AG04450 (cell line): ENCODE measurements around the gene UBE2R2. TPM values are rescaled to one million over a fixed set of nuclear protein-coding genes. Genes with fewer than 3 reads are reported as not detected.
"Not testable (repeated sequence)": the region's sequence is repeated elsewhere in the genome, so short reads cannot be mapped to it uniquely, and the experiment has no call there.

Experiments
- CTCF ChIA-PET: fragments of 300-600, 350-600 bp; formaldehyde crosslinking; extraction: SDS; loops from one replicate; lab custom pipeline; 2022; ENCODE audit warnings: antibody characterized with exemption, inconsistent platforms; lab: Charles Lee
- POLR2A ChIA-PET: fragments of 350-600 bp; formaldehyde crosslinking; extraction: SDS; loops from one replicate; lab custom pipeline; 2021; ENCODE audit warnings: antibody characterized with exemption, inconsistent platforms; lab: Yijun Ruan, JAX
- DNase-seq: peaks from one replicate; pipeline ENCODE4 v3.0.0-alpha.2; 2011; ENCODE audit warnings: low read depth, low spot score
- H3K27ac ChIP-seq: one replicate; pipeline ENCODE4 v1.5.1; 2012; ENCODE audit warnings: low read depth, low read length, control low read depth
- H3K27me3 ChIP-seq: one replicate; pipeline ENCODE4 v1.6.0; 2012; ENCODE audit warnings: low read length; ENCODE audit not compliant: control insufficient read depth, insufficient read depth
- H3K4me3 ChIP-seq: 2 replicates; pipeline ENCODE4 v1.5.1; 2011; ENCODE audit warnings: mild to moderate bottlenecking, low read depth, low read length, control low read depth
- H3K9me3 ChIP-seq: 2 replicates; pipeline ENCODE4 v1.5.1; 2012; ENCODE audit warnings: low read length; ENCODE audit not compliant: control insufficient read depth, insufficient read depth
- polyA minus RNA-seq: library from RNA; depleted of rRNA, polyadenylated mRNA; stranded (reverse); fragments of >200 nt; gene quantifications from 2 replicates; pipeline ENCODE4 v1.2.3, GENCODE V29; 2011; rRNA and poly(A)+ RNA removed
- polyA plus RNA-seq: library from polyadenylated mRNA; depleted of rRNA; stranded (reverse); fragments of >200 nt; gene quantifications from 2 replicates; pipeline ENCODE4 v1.2.3, GENCODE V29; 2011; rRNA removed
- TF ChIP-seq, protein P1 (sequence below): IDR thresholded peaks from 2 replicates; pipeline ENCODE4 v1.5.1; 2011; ENCODE audit warnings: low read depth, low read length, control low read depth, inconsistent platforms

Gene UBE2R2, protein sequence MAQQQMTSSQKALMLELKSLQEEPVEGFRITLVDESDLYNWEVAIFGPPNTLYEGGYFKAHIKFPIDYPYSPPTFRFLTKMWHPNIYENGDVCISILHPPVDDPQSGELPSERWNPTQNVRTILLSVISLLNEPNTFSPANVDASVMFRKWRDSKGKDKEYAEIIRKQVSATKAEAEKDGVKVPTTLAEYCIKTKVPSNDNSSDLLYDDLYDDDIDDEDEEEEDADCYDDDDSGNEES
- polyA plus RNA-seq (38.8 and 42.2 TPM in 2 replicates), polyA minus RNA-seq (35.6 and 46.1 TPM in 2 replicates)

DNA sequence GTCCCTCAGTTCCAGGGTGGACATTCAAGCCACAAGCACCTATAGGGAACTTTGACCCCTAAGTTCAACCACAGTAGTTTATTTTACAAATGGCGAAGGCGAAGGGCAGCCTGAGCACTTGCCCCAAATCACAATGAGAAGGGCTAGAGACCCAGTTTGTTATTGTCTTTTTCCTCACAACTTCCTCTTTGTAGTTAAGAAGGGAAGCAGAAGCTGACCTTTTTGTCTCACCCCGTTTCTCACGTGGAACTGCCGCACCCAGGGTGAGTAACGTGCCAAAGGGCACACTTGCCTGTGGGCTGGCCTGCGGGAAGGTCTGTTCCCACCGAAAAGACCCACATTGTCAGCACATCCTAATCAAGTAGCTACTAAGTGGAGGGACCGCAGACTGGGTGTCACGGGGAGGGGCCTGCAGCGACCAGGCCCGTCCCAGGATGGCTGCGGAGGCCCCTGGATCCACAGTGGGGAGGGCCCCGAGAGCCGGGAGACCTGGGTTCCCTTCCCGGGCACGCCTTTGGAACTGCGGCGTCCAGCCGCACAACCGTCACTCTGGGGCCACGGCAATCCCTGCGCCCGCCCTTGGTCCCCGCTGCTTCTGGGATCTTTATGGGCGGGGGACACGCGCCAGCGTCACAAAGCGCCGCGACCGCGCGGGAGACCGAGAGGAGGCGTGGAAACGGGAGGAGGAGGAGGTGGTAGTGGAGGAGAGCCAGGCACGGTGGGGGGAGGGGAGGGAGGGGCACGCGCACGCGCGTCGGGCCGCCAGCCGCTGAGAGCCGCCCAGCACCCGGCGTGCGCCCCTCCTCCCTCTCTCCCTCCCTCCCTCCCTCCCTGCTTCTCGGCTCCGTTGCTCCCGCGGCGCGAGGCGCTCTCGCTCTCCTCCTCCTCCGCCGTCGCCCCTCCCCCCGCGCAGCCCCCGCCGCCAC, at the start of gene UBE2R2:
UBE2R2 (plus strand) TSS at position 834 of the 926 bp plus-strand sequence. CDS start 598 bp downstream, outside the sequence.
- peak; percentile 65 for DNase-seq
- H3K4me3 ChIP-seq: peak within 1 kb of the TSS; percentile 88
- H3K27ac ChIP-seq: peak within 1 kb of the TSS; percentile 91
- ChIA-PET CTCF (interaction anchor here (0.6 to 4.1 kb wide), 3 partner anchors 9 to 109 kb away, joined by 4 to 26 read pairs (median 4); no protein-coding TSS in a partner anchor), POLR2A (no interaction called here)
- H3K27me3 ChIP-seq: no peaks in the 10 kb centered on the region
- H3K9me3 ChIP-seq: no peaks in the 10 kb centered on the region
- TF ChIP-seq, protein P1, sequence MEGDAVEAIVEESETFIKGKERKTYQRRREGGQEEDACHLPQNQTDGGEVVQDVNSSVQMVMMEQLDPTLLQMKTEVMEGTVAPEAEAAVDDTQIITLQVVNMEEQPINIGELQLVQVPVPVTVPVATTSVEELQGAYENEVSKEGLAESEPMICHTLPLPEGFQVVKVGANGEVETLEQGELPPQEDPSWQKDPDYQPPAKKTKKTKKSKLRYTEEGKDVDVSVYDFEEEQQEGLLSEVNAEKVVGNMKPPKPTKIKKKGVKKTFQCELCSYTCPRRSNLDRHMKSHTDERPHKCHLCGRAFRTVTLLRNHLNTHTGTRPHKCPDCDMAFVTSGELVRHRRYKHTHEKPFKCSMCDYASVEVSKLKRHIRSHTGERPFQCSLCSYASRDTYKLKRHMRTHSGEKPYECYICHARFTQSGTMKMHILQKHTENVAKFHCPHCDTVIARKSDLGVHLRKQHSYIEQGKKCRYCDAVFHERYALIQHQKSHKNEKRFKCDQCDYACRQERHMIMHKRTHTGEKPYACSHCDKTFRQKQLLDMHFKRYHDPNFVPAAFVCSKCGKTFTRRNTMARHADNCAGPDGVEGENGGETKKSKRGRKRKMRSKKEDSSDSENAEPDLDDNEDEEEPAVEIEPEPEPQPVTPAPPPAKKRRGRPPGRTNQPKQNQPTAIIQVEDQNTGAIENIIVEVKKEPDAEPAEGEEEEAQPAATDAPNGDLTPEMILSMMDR: no peak

DNA sequence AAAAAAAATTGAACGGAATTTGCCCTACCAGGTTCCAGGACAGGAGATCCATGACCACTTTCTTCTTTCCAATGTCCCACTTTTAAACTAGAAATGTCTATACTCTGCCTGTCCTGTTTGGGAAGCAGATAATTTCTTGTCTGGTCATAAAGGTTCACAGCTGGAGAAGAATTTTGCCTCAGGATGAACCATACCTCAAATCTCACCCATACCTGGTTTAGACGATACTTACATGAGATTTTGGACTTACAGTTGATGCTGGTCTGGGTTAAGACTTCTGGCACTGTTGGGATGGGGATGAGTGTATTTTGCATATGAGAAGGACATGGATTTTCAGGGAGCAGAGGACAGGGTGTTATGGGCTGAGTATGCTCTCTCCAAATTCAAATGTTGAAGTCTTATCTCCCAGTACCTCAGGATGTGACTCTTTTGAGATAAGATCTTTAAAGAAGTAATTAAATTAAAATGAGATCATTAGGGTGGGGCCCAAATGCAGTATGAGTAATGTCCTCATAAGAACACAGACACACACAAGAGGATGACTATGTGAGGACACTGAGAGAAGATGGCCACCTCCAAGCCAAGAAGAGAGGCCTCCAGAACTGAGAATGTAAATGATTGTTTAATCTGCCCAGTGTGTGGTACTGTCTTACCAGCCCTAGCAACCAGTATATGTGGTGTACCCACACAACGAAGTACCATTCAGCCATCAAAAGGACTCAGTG, 46.6 kb upstream of the UBE2R2 start:
- H3K9me3 ChIP-seq, POLR2A ChIA-PET, CTCF ChIA-PET, H3K27me3 ChIP-seq, DNase-seq, H3K27ac ChIP-seq, H3K4me3 ChIP-seq: not testable (repeated sequence)

DNA sequence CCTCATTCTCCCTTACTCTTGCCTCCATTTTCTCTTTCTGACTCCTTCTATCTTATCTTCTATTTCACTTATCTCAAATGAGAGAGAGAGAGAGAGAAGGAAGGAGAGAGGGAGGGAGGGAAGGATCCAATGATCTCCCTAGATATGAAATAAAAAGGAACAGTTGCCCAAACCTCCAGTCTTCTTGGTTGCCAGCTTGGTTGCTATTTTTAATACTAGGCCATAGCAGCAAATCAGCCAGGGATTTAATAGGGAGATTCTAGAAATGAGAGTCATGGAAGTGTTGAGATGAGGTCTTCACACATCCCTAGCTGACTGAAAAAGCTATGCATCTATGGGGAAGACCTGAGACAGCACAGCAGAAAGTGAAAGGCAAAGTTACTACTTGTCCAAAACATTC, 43.8 kb upstream of the UBE2R2 start:
- H3K9me3 ChIP-seq, H3K27ac ChIP-seq, DNase-seq, H3K27me3 ChIP-seq, H3K4me3 ChIP-seq, CTCF ChIA-PET, POLR2A ChIA-PET: not testable (repeated sequence)

DNA sequence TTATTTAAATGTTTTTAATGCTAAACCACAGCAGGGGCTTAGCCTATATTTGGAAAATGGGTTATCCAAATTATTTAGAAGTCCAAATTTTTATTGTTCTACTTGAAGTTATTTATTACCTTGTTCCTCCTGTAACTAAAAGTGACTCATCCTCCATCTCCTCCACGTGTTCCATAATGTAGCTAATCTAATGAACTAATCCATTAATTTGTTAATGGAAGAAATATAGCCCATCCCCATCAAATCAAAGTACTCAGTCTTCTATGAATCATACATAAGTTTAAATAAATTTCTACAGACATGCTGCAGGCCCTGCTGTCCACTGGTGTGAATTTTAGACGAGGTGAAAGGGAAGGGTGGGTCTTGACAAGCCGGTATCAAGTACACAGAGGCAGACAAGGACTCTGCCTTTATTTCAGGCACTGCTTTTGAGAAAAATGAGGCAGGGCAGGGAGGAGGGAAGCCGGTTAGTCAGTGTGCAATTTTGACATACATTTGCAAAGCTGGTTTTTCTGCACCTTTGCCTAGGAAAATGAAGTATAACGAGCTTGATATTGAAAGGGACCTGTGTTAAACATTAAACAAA, 42.8 kb upstream of the UBE2R2 start:
- H3K27me3 ChIP-seq, H3K4me3 ChIP-seq, H3K27ac ChIP-seq, H3K9me3 ChIP-seq, CTCF ChIA-PET, DNase-seq: not testable (repeated sequence)
- POLR2A ChIA-PET: interaction anchor here (0.5 kb wide), 1 partner anchor 114 kb away, joined by 4 read pairs; no protein-coding TSS in a partner anchor

DNA sequence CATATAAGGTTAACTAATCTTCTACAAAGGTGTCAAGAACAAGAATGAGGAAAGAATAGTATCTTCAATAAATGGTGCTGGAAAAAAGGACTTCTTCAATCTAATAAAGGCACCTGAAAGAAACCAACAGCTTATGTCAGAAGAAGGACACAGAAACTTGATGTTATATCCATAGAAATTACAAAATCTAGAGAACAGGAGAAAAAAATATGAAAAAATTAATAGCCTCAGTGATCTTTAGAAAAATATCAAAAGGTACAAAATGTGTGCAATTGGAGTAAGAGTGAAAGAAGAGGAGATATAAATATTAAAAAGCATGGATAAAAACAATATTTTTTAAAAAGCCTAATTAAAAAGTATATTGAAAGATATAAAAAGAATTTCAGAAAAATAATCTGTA, 40.4 kb upstream of the UBE2R2 start:
- Histone ChIP-seq H3K9me3 (no peaks in the 10 kb centered on the region), H3K4me3 (no peak overlapping the region), H3K27me3 (no peaks in the 10 kb centered on the region), H3K27ac (no peak overlapping the region)
- CTCF ChIA-PET: interaction anchor here (1.4 kb wide), 1 partner anchor 39 kb away, joined by 8 read pairs; no protein-coding TSS in a partner anchor
- POLR2A ChIA-PET: interaction anchor here (0.7 kb wide), 1 partner anchor 210 kb away, joined by 9 read pairs; no protein-coding TSS in a partner anchor
- DNase-seq: no peak
- TF ChIP-seq, protein P1: no peak
